ENCODE data around the gene ARMC12.
A peak's percentile ranks its signal among the peaks of the same experiment; 100 is the strongest.
"Not testable (repeated sequence)": the region's sequence is repeated elsewhere in the genome, so short reads cannot be mapped to it uniquely, and the experiment has no call there.

ARMC12 gene, protein sequence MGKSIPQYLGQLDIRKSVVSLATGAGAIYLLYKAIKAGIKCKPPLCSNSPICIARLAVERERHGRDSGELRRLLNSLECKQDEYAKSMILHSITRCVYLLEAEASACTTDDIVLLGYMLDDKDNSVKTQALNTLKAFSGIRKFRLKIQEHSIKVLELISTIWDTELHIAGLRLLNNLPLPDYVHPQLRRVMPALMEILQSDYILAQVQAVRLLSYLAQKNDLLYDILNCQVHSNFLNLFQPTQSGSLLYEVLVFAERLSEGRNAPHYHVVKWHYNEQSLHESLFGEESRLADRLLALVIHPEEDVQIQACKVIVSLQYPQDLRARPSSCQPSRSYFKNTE

DNA sequence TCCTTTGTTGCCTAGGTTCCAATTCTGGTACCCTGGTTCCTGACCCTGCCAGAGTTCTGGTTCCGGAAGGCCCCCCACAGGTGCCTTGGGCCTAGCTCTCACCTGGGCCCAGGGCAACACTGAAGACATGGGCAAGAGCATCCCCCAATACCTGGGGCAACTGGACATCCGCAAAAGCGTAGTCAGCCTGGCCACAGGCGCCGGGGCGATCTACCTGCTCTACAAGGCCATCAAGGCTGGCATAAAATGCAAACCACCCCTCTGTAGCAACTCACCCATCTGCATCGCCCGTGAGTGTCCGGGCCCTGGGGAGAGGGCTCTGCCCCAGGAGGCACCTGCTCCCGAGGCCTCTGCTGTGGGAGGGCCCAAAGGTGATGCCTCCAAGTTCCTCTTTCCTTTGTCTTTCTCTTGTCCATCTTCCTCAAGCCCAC is at the start of gene ARMC12:
TSS of gene ARMC12 (plus strand) at position 51 of the 431 bp plus-strand sequence. CDS start at position 128, 77 bp downstream.
- no peak for DNase-seq (ENCODE audit: low read depth, low spot score)

DNA sequence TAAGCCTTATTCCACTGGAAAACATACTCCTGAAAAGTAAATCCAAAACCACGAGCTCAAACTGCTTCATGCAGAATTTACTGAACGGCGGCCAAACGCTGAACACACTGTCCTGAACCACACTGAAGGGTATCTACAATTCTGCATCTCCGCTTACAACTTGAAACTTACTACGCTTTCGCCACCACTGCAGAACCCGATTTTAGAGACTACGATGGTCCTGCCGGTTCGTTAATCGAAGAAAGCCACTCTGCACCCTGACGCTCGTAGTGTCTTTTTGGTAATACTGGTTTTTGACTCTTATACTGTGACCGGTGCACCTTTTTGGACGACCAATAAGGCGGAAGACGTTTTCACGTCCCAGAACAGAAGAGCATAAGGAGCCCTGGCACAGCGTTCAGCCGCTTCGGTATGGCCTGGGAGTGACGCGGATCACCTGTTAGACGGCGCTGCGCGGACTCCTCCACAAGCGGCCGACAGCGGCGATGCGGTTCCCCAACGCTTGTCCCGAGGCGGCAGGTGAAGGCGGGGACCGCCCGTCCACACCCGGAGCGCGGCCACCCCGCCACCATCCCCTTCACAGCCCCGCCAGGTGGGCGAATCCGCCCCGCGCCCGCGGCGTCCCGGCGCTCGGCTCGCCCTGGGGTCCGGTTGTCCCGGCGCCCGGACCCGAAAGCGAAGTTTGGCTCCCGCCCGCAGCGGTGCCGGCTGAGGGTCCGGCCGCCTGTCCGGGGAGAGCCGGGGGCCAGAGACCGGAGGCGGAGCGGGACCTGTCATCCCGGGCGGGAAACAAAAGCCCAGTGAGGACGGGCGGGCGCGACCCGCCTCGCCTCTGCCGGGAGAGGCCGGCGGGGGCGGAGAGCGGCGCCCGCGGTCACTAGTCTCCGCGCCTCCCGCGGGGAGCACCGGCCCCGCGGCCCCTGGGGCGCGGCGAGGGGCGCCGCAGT is 48.9 kb upstream of the ARMC12 start:
- peak; percentile 75 for DNase-seq (ENCODE audit: low read depth, low spot score)

DNA sequence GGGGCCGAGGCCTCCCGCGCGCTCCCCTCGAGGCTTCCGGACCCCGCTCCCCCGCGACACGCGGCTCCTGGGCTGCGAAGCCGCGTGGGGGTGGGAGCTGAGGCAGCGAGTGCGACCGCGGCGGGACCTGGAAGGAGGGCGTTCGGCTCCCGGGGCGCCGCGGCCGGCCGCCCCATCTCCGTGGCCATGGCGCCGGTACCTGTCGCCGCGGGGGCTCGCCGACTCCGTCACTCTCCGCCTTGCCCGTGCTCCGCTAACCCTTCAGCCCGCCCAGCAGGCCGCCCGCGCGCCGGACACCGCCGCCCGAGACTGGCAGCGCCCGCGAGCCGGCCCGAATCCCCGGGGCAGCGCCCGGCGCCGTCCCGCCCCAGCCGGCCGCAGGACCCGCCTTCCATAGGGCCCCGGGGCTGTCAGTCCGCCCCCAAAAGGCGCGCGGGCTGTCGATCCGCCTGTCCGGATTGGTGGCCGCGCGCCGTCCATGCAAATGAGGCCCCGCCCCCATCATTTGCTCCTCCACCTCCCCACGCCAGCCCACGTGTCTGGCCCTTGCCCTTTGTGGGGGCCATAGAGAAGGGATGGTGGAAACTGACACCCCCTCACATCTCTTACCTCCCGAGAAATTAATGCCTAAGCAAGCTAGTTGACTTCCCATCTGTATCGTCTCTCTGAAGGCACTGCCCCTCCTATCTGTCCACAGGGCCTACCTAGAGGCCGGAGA is 48.1 kb upstream of the ARMC12 start, which contains the start of gene FKBP5:
TSS of gene FKBP5 (minus strand) at position 311 of the 718 bp plus-strand sequence. CDS start 46,091 bp downstream, outside the sequence.
- DNase-seq (ENCODE audit: low read depth, low spot score) = peak; percentile 93

- not testable (repeated sequence) for DNase-seq (ENCODE audit: low read depth, low spot score)
Observed at GRCh38 chr6:35690006-35690405, 46.8 kb upstream of the ARMC12 start.

DNA sequence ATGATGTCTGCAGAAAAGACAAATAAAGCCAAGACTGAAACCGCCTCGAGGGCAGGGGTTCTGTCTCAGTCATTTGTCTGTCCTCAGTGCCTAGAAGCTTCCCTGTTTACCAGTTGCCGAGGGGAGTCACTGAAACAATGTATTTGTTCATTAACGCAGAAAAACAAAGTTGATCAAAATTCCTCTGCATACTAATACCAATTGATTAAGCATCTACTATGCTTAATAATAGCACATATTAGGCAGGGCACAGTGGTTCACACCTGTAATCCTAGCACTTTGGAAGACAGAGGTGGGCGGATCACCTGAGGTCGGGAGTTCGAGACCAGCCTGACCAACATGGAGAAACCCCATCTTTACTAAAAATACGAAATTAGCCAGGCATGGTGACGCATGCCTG is 46.3 kb upstream of the ARMC12 start:
- no peak for DNase-seq (ENCODE audit: low read depth, low spot score)

DNA sequence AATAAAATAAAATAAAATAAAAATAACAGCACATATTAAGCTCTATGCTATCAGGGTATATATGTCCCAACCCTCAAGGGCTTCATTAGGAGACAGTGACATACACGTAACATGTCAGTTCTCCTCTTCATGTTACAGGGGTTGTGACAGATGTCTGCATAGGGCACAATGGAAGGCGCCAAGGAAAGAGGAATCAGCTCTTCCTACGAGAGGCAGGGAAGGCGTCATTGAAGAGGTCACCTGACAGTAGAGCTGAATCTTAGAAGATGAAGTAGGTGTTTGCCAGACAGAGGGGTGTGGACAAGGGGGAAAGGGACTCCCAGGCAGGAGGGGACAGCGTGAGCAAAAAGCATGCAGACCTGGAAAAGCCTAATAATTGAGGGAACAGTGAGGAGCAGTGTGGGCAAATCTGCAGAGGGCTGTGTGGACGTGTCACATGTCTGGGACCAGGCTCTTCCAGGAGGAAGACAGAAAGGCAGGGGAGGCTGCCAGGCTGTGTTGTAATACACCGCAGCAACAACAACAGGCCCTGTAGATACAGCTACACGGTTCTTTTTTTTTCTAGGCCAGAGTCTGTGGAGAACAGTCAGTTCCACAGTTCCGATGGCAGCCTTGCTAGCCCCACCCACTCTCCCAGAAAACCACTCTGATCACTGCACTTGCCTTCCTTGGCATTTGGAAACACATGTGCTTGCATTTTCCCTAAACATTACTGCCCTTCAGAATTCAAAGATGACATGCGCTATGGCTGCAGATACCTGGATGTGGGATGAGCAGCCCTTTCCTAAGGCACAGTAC is 45.6 kb upstream of the ARMC12 start:
- no peak for DNase-seq (ENCODE audit: low read depth, low spot score)

GRCh38 chr6:35694462-35694861 is 42.4 kb upstream of the ARMC12 start:
- DNase-seq (ENCODE audit: low read depth, low spot score) = no peak

- DNase-seq (ENCODE audit: low read depth, low spot score) = not testable (repeated sequence)
Observed at GRCh38 chr6:35698430-35698829, 38.4 kb upstream of the ARMC12 start.

DNA sequence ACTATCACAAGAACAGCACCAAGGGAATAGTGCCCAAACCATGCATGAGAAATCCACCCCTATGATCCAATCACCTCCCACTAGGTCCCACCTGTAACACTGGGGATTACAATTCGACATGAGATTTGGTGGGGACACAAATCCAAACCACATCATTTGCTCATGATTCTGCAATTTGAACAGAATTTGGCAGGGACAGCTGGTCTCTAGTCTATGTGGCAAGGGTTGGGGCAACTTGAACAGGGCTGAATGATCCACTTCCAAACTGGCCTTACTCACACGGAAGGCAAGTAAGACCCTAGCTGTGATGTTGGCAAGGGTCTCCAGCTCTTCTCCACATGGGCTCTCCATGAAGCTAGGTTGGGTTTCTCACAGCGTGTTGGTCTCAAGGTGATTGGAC is 38.0 kb upstream of the ARMC12 start:
- no peak for DNase-seq (ENCODE audit: low read depth, low spot score)

- DNase-seq (ENCODE audit: low read depth, low spot score) = no peak
Observed at GRCh38 chr6:35703554-35703953, 33.3 kb upstream of the ARMC12 start.

GRCh38 chr6:35706468-35706867 is 30.4 kb upstream of the ARMC12 start:
- no peak for DNase-seq (ENCODE audit: low read depth, low spot score)

DNA sequence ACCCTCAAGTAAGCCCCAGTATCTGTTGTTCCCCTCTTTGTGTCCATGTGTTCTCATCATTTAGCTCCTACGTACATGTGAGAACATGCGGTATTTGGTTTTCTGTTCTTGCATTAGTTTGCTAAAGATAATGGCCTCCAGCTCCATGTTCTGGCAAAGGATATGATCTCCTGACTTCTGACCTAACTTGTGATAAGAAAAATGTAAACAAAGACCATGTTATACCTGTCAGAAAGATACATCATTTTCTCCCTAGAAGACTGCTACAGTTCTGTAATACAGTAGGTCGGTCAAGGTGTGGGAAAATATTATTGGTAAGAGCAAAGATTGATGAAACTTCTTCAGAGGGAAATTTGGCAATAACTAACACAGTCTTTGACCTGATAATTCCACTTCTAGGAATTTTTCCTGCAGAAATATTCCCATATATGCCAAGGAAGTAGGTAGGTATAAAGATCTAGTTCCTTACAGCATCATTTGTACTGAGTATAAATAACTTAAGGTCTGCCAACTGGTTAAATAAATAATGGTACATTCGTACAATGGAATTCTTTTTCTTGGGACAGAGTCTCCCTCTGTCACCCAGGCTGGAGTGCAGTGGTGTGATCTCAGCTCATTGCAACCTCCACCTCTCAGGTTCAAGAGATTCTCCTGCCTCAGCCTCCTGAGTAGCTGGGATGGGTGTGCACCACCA is 29.0 kb upstream of the ARMC12 start:
- no peak for DNase-seq (ENCODE audit: low read depth, low spot score)

DNA sequence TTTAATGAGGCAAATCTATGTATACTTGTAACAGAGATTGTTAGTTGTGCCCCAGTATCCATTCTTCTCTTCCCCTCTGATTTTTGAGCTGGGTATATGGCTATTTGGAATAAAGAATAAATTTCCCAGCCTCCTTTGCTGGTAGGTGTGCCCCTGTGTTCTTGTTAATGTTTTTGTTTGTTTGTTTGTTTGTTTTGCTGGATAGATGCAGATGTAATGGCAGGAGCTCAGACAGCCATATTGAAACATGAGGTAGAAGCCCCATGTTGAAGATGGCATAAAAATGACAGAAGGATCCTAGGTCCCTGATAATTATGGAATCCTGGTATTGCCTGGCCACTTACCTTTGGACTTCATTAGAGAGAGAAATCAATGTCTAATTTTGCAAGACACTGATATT is 28.2 kb upstream of the ARMC12 start:
- DNase-seq (ENCODE audit: low read depth, low spot score) = no peak

- no peak for DNase-seq (ENCODE audit: low read depth, low spot score)
Observed at GRCh38 chr6:35710241-35710847, 26.5 kb upstream of the ARMC12 start.

DNA sequence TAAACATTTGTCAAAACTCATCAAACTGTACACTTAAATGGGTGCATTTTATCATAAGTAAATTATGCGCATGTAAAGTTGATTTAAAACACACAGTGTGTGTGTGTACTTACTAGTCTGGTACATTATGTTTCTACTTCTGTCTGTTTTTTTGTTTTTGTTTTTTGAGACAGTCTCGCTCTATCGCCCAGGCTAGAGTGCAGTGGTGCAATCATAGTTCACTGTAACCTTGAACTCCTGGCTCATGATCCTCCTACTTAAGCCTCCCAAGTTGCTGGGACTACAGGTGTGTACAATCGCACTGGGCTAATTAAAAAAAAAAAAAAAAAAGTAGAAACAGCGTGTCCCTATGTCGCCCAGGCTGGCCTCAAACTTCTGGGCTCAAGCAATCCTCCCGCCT is 25.1 kb upstream of the ARMC12 start:
- DNase-seq (ENCODE audit: low read depth, low spot score) = no peak

GRCh38 chr6:35713006-35713767 is 23.6 kb upstream of the ARMC12 start:
- DNase-seq (ENCODE audit: low read depth, low spot score) = peak; percentile 14

DNA sequence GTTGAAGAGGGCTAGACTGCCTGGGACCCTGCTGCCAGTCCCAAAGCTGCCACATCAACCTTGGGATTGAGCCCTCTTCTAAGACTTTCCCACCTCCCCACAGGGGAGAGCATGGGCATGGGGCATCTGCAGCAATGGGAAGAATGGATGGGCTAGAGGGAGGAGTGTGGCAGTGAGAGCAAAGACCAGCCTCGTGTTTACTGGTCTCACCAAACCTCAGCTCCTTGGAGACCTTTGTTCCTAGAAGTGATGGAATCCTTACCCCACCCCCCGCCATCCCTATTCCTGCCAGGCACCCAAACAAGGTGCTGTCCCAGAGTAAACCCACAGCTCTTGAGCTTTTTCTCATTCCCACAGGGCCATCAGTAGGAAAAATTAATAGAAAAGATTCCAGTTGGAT is 20.0 kb upstream of the ARMC12 start:
- DNase-seq (ENCODE audit: low read depth, low spot score) = peak; percentile 3

DNA sequence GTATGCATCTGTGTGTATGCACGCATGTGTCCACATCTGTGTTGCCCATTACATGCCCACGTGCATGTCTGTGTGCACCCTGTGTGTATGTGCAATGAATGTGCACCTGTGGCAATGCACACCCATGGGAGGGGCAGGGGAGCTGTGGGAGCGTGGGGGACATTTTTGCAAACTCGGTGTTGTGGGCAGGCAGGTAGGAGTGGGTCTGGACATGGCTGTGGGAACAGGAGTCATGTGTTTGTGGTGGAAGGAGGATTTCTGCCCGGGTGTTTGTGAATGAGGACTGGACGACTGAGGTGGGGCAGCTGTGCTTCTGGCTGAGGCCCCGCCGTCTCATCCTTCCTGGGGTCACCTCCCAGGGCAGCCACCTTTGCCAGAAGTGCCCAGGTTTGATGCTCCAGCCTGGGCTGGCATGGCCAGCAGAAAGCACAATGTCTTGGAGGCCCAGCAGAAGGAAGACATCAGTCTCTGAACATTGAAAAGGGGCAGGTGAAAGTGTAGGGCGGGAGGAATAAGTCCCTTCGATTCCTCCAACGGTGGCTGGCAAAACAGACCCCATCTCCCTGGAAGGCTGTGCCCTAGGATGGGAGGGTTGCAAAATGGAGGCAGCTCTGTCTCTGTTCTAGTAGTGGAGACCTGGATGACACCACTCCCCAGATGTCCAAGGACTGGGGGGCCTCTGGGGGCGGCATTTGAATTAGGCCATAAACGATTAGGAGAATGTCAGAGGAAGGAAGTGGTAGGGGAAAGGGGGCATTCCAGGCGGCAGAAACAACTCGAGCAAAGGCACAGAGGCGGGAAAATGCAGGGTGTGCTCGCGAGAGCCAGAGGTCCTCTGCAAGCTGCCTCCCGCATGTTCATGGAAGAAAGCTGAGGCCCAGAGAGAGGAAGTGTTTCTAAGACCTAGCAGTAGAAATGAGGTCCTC is 19.1 kb upstream of the ARMC12 start:
- peak; percentile 22 for DNase-seq (ENCODE audit: low read depth, low spot score)
